A549 (cell line): Measurements from ENCODE around the gene ANKRD11. TPM values are rescaled to one million over a fixed set of nuclear protein-coding genes. Genes with fewer than 3 reads are reported as not detected.
A peak's percentile ranks its signal among the peaks of the same experiment; 100 is the strongest.
"Not testable (repeated sequence)": the region's sequence is repeated elsewhere in the genome, so short reads cannot be mapped to it uniquely, and the experiment has no call there.

Experiments used
- ATAC-seq, 2 experiments: fragments of 200-7000 bp in 1 of 2; fragments of >200 bp in 1 of 2; cut with Nextera tagmentation in 1 of 2; cut with Tn5 transposase in 1 of 2; 3 replicates each; pipeline versions ENCODE4 v1.8.0 to v1.9.1; 2018 to 2020; ENCODE audit warnings: mild to moderate bottlenecking in 1 of 2, moderate library complexity in 1 of 2
- CTCF ChIA-PET: fragments of 300-600 bp; sonication (Branson Sonifier 250); formaldehyde crosslinking; extraction: SDS; loops from one replicate; lab custom pipeline; 2021; ENCODE audit warnings: antibody characterized with exemption, inconsistent platforms; lab: Yijun Ruan, JAX
- POLR2A ChIA-PET: fragments of 350-600 bp; formaldehyde crosslinking; extraction: SDS; loops from one replicate; lab custom pipeline; 2021; ENCODE audit warnings: antibody characterized with exemption, inconsistent platforms; lab: Yijun Ruan, JAX
- DNase-seq, 2 experiments: peaks; one replicate each; pipeline versions ENCODE4 v3.0.0 to v3.0.0-alpha.2; 2011 to 2016; ENCODE audit warnings: low read depth in 1 of 2, low spot score in 1 of 2
- FAIRE-seq: peaks from 2 replicates; lab custom pipeline; 2011; peaks lifted over from hg19 to GRCh38; lab: Jason Lieb, UNC
- H3K27ac ChIP-seq, 2 experiments: fragments of >200 bp; sonication (Bioruptor Twin); formaldehyde crosslinking; 3 replicates each; pipeline ENCODE4 v1.5.1; 2016 to 2017
- H3K4me1 ChIP-seq: fragments of >200 bp; sonication (Bioruptor Twin); formaldehyde crosslinking; 3 replicates; pipeline ENCODE4 v1.6.1; 2016
- H3K4me2 ChIP-seq: fragments of >200 bp; sonication (Bioruptor Twin); formaldehyde crosslinking; 3 replicates; pipeline ENCODE4 v1.6.1; 2016
- H3K4me3 ChIP-seq: fragments of >200 bp; sonication (Bioruptor Twin); formaldehyde crosslinking; 3 replicates; pipeline ENCODE4 v1.5.1; 2016
- H3K9me3 ChIP-seq: fragments of >200 bp; sonication (Bioruptor Twin); formaldehyde crosslinking; 3 replicates; pipeline ENCODE4 v1.6.1; 2016
- BHLHE40 ChIP-seq: IDR thresholded peaks from 2 replicates; pipeline ENCODE4 v1.6.1; 2012; ENCODE audit warnings: low read depth, low read length, inconsistent platforms
- CBX8 ChIP-seq: fragments of 200-600 bp; sonication (generic); IDR thresholded peaks from 2 replicates; pipeline ENCODE4 v1.6.1; 2016
- E2F6 ChIP-seq: IDR thresholded peaks from 2 replicates; pipeline ENCODE4 v1.6.1; 2012; ENCODE audit warnings: low read depth, borderline replicate concordance
- EHMT2 ChIP-seq: fragments of 200-600 bp; sonication (generic); IDR thresholded peaks from 2 replicates; pipeline ENCODE4 v1.6.1; 2016; ENCODE audit warnings: antibody characterized with exemption, low read depth, mild to moderate bottlenecking, moderate library complexity
- EP300 ChIP-seq, 2 experiments: fragments of >200 bp; sonication (Bioruptor Twin); formaldehyde crosslinking; IDR thresholded peaks; 2 replicates in 1 of 2; 3 replicates in 1 of 2; pipeline ENCODE4 v1.6.1; 2016 to 2017
- FOSB ChIP-seq: fragments of 250-450 bp; sonication (Bioruptor Pico); IDR thresholded peaks from 2 replicates; pipeline ENCODE4 v1.5.0; 2020; ENCODE audit warnings: mild to moderate bottlenecking, moderate library complexity
- JUN ChIP-seq, 2 experiments: fragments of >200 bp; sonication (Bioruptor Twin); formaldehyde crosslinking; IDR thresholded peaks; 2 replicates in 1 of 2; 3 replicates in 1 of 2; pipeline ENCODE4 v1.6.1; 2016 to 2017
- MAX ChIP-seq: IDR thresholded peaks from 2 replicates; pipeline ENCODE4 v1.6.1; 2012
- PBX3 ChIP-seq: IDR thresholded peaks from 2 replicates; pipeline ENCODE4 v1.6.1; 2012
- RARB ChIP-seq: fragments of 250-450 bp; sonication (Bioruptor Pico); IDR thresholded peaks from 2 replicates; pipeline ENCODE4 v1.8.0; 2021; ENCODE audit warnings: mild to moderate bottlenecking, moderate library complexity
- RFX5 ChIP-seq: fragments of 450-650 bp; IDR thresholded peaks from 2 replicates; pipeline ENCODE4 v1.7.1; 2014; ENCODE audit warnings: antibody characterized with exemption, mild to moderate bottlenecking, moderate library complexity
- TFCP2L1 ChIP-seq: fragments of 250-450 bp; sonication (Bioruptor Pico); IDR thresholded peaks from 2 replicates; pipeline ENCODE4 v1.5.0; 2021; ENCODE audit warnings: mild to moderate bottlenecking
- ZFP36 ChIP-seq: fragments of 450-650 bp; IDR thresholded peaks from 2 replicates; pipeline ENCODE4 v1.6.1; 2014; ENCODE audit warnings: borderline replicate concordance; ENCODE audit not compliant: partially characterized antibody
- WGBS: methylation state at CpG from one replicate; pipeline ENCODE4 v1.1.6; 2017; ENCODE audit errors: missing lambda C conversion rate; 5-methylcytosine and 5-hydroxymethylcytosine counted together
- polyA plus RNA-seq, 4 experiments: library from polyadenylated mRNA; depleted of rRNA in 3 of 4; stranded (reverse); fragments of >200 nt; fragmentation: RNase III in 1 of 4; extraction: RNeasy Plus Mini Kit Qiagen cat#74134 plus additional on column Dnase treatment in 1 of 4; gene quantifications; 2 replicates in 3 of 4; 3 replicates in 1 of 4; pipeline ENCODE4 v1.2.3, GENCODE V29; 2011 to 2017

Gene ANKRD11
- polyA plus RNA-seq, 2 of the 4 experiments (the other 2 are of a cell fraction) = 53.6 to 54.9 TPM

- Histone ChIP-seq H3K9me3 (no peaks in the 10 kb centered on the region), H3K4me1 (peaks cover 40% of the 10 kb centered on the region)
- peak; percentile 45 to 55; a peak in 3 of 6 replicates for ATAC-seq
- TF ChIP-seq TFCP2L1 (CRISPR knock-in tag) = no peak
- TF ChIP-seq, all 56 proteins: peak for 0
- WGBS = 52% methylated on average over 4 of the region's 4 CpGs
- ChIA-PET POLR2A (no interaction called here), CTCF (interaction anchor here (1.1 to 2.0 kb wide), 3 partner anchors 9 to 619 kb away, joined by 3 to 5 read pairs (median 3); no protein-coding TSS in a partner anchor)
- Histone ChIP-seq H3K4me3 (no peak overlapping the region), H3K27ac (peak overlapping the region in 1 of 2 experiments; percentile 8; a peak in 1 of 6 replicates), H3K4me2 (peak overlapping the region; percentile 68)
- no peak for DNase-seq
- FAIRE-seq = no peak
Measured at GRCh38 chr16:89431630-89432029, 58.7 kb downstream of the ANKRD11 start.

- H3K4me3 ChIP-seq = no peak overlapping the region
- no peaks in the 10 kb centered on the region for H3K9me3 ChIP-seq
- FAIRE-seq (no peak), ATAC-seq (peak; percentile 88 to 90), DNase-seq (peak; percentile 52 to 70)
- peak overlapping the region; percentile 68 for H3K4me2 ChIP-seq
- ChIA-PET CTCF (interaction anchor here (1.1 to 2.0 kb wide), 3 partner anchors 8 to 619 kb away, joined by 3 to 5 read pairs (median 3); no protein-coding TSS in a partner anchor), POLR2A (no interaction called here)
- H3K27ac ChIP-seq = peak overlapping the region in 1 of 2 experiments; percentile 8; a peak in 1 of 6 replicates
- 14% methylated on average over 12 of the region's 12 CpGs for WGBS
- TF ChIP-seq MAX (peak; percentile 34; the same call in 1 of the 2 replicates), RFX5 (no peak)
- H3K4me1 ChIP-seq = peaks cover 41% of the 10 kb centered on the region
Measured at GRCh38 chr16:89431158-89431584, 59.2 kb downstream of the ANKRD11 start.

GRCh38 chr16:89430436-89431157 lies 59.8 kb downstream of the ANKRD11 start:
- POLR2A ChIA-PET = no interaction called here
- DNase-seq (no peak), FAIRE-seq (no peak), ATAC-seq (peak; percentile 48 to 70; a peak in 5 of 6 replicates)
- peak overlapping the region; percentile 68 for H3K4me2 ChIP-seq
- CTCF ChIA-PET = no interaction called here
- no peaks in the 10 kb centered on the region for H3K9me3 ChIP-seq
- TF ChIP-seq ZFP36 (no peak), RARB (CRISPR knock-in tag) (no peak), CBX8 (no peak), BHLHE40 (no peak), JUN (IDR thresholded peaks at IDR 0.05) (no peak), FOSB (CRISPR knock-in tag) (no peak), EP300 (IDR thresholded peaks at IDR 0.05) (no peak), EHMT2 (no peak), PBX3 (no peak), E2F6 (no peak)
- H3K4me1 ChIP-seq = peaks cover 41% of the 10 kb centered on the region
- WGBS = 74% methylated on average over 19 of the region's 19 CpGs
- H3K4me3 ChIP-seq = no peak overlapping the region
- H3K27ac ChIP-seq = peak overlapping the region in 1 of 2 experiments; percentile 8; a peak in 1 of 6 replicates

GRCh38 chr16:89428605-89429004 lies 61.8 kb downstream of the ANKRD11 start:
- H3K4me2 ChIP-seq, FAIRE-seq, POLR2A ChIA-PET, H3K9me3 ChIP-seq, ATAC-seq, H3K4me3 ChIP-seq, DNase-seq, H3K27ac ChIP-seq: not testable (repeated sequence)
- WGBS = 96% methylated on average over 7 of the region's 7 CpGs
- CTCF ChIA-PET = interaction anchor here (0.6 kb wide), 1 partner anchor 213 kb away, joined by 3 read pairs; no protein-coding TSS in a partner anchor
- H3K4me1 ChIP-seq = peaks cover 41% of the 10 kb centered on the region
